ENCODE results near the gene GLB1L2.

DNA sequence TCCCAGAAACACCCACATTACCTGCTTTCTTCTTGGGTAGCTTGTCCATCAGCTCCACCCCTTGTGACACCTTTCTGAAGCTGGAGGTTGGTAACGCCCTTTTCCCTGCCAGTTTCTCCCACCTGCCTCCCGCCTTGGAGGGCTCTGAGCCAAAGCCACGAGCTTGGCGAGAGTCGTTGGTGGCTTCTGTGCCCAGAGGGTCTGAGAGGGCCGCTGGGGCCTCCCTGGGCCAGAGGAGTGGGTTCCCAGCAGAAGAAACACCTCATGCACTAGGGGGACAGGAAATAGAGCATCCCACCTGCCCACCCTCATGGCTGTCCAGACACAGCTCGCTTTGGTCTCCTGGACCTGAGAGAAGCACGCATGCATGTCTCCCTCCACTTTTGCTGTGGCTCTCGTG, 42.4 kb downstream of the GLB1L2 start:
- TF ChIP-seq, protein P1, sequence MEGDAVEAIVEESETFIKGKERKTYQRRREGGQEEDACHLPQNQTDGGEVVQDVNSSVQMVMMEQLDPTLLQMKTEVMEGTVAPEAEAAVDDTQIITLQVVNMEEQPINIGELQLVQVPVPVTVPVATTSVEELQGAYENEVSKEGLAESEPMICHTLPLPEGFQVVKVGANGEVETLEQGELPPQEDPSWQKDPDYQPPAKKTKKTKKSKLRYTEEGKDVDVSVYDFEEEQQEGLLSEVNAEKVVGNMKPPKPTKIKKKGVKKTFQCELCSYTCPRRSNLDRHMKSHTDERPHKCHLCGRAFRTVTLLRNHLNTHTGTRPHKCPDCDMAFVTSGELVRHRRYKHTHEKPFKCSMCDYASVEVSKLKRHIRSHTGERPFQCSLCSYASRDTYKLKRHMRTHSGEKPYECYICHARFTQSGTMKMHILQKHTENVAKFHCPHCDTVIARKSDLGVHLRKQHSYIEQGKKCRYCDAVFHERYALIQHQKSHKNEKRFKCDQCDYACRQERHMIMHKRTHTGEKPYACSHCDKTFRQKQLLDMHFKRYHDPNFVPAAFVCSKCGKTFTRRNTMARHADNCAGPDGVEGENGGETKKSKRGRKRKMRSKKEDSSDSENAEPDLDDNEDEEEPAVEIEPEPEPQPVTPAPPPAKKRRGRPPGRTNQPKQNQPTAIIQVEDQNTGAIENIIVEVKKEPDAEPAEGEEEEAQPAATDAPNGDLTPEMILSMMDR (conservative IDR thresholded peaks at IDR 0.05; ENCODE audit: low read depth, low read length): no peak
- TF ChIP-seq POLR2A (IDR thresholded peaks at IDR 0.05; ENCODE audit: low read depth, low read length) (no peak), MAZ (IDR thresholded peaks at IDR 0.05; ENCODE audit: borderline replicate concordance, low read depth, low read length) (no peak), RAD21 (IDR thresholded peaks at IDR 0.05; ENCODE audit: low read length) (no peak), FOS (IDR thresholded peaks at IDR 0.05; ENCODE audit: low read depth, low read length) (no peak), RCOR1 (IDR thresholded peaks at IDR 0.05; ENCODE audit: insufficient replicate concordance, low read length) (no peak), RFX5 (IDR thresholded peaks at IDR 0.05; ENCODE audit: low read depth, low read length) (no peak), MXI1 (IDR thresholded peaks at IDR 0.05; ENCODE audit: borderline replicate concordance, low read depth, low read length) (no peak), BHLHE40 (IDR thresholded peaks at IDR 0.05; ENCODE audit: low read depth, low read length) (no peak), CEBPB (IDR thresholded peaks at IDR 0.05; ENCODE audit: low read depth, low read length) (no peak)
- TF ChIP-seq, protein P2, sequence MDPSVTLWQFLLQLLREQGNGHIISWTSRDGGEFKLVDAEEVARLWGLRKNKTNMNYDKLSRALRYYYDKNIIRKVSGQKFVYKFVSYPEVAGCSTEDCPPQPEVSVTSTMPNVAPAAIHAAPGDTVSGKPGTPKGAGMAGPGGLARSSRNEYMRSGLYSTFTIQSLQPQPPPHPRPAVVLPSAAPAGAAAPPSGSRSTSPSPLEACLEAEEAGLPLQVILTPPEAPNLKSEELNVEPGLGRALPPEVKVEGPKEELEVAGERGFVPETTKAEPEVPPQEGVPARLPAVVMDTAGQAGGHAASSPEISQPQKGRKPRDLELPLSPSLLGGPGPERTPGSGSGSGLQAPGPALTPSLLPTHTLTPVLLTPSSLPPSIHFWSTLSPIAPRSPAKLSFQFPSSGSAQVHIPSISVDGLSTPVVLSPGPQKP (IDR thresholded peaks at IDR 0.05; ENCODE audit: borderline replicate concordance, low read depth, low read length): no peak
- TF ChIP-seq, protein P3, sequence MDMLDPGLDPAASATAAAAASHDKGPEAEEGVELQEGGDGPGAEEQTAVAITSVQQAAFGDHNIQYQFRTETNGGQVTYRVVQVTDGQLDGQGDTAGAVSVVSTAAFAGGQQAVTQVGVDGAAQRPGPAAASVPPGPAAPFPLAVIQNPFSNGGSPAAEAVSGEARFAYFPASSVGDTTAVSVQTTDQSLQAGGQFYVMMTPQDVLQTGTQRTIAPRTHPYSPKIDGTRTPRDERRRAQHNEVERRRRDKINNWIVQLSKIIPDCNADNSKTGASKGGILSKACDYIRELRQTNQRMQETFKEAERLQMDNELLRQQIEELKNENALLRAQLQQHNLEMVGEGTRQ (IDR thresholded peaks at IDR 0.05; ENCODE audit: low read depth, low read length): no peak
